SK-MEL-5 (cell line): ENCODE data around the gene TNFAIP3. TPM values are rescaled to one million over a fixed set of nuclear protein-coding genes. Genes with fewer than 3 reads are reported as not detected.

Experiments used
- DNase-seq: peaks from one replicate; pipeline ENCODE4 v3.0.0-alpha.2; 2016; ENCODE audit warnings: low read depth, low spot score
- in situ Hi-C: cut with HindIII; loops from 2 replicates; pipeline ENCODE4 v1.10.0; 2016; ENCODE audit warnings: low sequenced_read_pairs, high pct_unique_total_duplicates, low pct_unique_long_range_greater_than_20kb
- total RNA-seq: library from RNA; depleted of rRNA; stranded (reverse); fragments of >200 nt; shearing (Covaris generic); gene quantifications from 2 replicates; pipeline ENCODE4 v1.2.3, GENCODE V29; 2014

The TNFAIP3 gene
- total RNA-seq, 1 experiment from 2014 or later, result 110 TPM

DNA sequence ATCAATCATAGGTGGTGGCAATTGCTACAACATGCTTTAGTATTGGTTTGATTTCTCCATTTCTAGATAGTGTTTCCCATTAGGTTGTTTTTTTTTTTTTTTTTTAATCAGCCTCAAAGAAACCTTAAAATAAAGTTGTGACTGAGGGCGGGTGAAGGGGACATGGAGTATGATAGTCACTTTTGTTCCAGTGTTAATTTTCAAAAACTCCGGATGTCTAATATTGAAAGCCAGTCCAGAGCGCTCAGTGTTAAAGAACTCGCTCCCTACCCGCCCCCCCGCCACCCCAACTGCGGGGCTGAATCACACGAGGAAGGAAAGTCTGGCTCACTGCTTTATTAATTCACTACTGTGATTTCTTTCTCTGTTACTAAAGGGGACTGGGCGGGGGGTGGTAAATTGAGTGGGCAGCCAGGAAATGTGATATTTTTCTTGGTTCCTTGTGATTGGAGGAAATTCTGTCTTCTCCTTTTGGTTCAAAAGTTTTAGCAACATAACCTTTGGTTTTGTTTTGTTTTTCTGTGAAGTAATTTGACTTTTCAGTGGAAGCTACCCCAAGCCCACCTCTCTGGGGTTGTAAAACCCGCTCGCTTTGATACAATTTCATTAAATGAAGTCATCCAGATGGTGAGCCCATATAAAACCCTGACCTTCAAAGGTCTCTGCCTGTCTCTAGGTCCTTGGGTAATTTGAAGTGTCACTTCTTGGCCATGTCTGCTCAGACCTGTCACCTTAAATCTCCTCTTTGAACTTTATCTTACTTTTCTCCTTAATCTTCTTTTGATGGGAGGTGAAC, 38.0 kb downstream of the TNFAIP3 start:
- DNase-seq, result no peak
- in situ Hi-C loops, result no loop called here

DNA sequence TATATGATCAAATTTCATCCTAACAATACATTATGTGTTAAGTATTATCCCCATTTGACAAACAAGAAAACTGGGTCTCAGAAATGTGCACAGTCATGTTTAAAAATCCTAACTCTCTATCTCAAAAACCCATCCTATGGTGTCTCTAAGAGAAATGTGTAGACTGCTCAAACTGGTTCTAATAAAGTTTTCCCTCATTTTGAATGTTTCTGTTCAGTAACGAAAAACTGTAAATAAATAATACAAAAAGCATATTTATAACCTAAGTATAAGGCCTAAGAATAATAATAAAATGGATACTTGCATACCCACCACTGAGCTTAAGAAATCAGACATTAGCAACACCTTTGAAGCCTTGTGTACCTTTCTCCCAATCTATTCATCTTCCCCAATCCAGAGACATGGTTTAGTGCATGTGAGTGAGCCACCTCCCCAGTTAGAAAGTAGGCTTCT, 39.0 kb downstream of the TNFAIP3 start:
- DNase-seq, result no peak
- in situ Hi-C loops, result no loop called here

DNA sequence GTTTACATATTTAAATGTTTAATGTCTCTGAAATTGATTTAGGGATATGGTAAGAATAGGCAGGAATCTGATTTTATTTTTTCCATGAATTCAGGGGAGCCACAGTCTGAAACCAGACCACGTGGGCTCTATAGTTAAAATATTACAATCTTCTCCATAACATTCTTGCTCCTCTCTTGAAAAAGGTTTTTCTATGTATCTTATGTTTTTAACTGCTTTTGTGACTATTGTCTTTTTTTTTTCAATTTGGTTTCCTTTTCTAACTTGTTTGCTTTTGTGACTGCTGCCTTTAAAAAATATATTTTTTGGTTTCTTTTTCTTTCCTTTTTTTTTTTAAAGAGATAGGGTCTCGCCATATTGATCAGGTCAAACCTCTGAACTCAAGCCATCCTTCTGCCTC, 40.1 kb downstream of the TNFAIP3 start:
- in situ Hi-C loops, result no loop called here
- DNase-seq, result no peak

DNA sequence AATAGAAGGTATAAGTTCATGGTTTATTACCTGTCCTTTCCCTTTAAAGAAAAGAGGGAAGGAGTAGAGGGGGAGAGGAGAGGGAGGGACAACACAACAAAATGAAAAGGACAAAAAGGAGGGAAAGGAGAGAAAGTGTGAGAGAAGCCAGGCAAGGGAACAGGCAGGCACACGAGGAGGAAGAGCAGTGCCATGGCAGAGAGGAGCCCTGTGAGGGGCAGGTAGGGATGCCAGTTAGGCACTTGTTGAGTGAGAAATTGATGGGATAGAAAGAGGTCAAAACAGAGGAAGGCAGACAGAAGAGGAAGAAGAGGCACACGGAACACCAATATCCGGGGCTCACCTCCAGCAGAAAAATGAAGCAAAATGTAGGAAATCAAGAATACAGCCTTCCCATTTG, 42.5 kb downstream of the TNFAIP3 start:
- in situ Hi-C loops, result no loop called here

GRCh38 chr6:137910424-137910834, 43.4 kb downstream of the TNFAIP3 start:
- DNase-seq, result no peak
- in situ Hi-C loops, result no loop called here

More for the DNA sequence above, 42.5 kb downstream of the TNFAIP3 start:
- DNase-seq, result no peak

DNA sequence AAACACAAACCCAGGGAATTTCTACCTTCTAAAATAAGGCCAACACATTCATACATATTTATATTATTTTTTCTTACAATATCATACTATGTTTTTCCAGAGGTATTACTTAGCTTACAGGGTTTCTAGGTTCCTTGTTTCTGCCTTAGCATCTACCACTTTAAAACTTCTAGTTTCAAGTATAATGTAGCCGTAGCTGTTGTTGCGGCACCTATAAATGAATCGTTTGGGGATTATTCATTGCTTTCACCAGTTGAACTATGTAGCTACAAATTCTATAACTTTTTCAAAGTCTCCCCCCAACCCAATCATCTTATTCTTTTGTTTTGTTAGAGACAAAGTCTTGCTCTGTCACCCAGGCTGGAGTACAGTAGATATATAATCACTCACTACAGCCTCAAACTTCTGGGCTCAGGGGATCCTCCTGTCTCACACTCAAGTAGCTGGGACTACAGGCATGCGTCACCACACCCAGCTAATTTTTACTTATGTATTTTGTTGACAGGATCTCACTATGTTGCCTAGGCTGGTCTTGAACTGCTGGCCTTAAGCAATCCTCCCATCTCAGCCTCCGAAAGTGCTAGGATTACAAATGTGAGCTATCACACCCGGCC, 43.9 kb downstream of the TNFAIP3 start:
- DNase-seq, result no peak
- in situ Hi-C loops, result no loop called here

- in situ Hi-C loops, result no loop called here
- no peak for DNase-seq
Measured at GRCh38 chr6:137911675-137912191, 44.7 kb downstream of the TNFAIP3 start.

DNA sequence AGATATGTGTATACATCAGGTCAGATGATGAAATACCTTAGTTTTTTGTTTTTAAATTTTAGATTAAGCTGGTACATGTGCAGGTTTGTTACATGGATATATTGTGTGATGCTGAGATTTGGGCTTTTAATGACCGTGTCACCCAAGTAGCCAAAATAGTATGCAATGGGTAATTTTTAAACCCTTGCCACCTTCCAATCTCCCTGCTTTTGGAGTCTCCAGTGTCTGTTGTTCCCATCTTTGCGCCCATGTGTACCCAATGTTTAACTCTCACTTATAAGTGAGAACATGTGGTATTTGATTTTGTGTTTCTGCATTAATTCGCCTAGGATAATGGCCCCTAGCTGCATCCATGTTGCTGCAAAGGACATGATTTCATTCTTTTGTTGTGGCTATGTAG, 45.8 kb downstream of the TNFAIP3 start:
- in situ Hi-C loops, result no loop called here
- DNase-seq, result no peak

GRCh38 chr6:137913434-137913833, 46.4 kb downstream of the TNFAIP3 start:
- in situ Hi-C loops, result no loop called here
- DNase-seq, result no peak

DNA sequence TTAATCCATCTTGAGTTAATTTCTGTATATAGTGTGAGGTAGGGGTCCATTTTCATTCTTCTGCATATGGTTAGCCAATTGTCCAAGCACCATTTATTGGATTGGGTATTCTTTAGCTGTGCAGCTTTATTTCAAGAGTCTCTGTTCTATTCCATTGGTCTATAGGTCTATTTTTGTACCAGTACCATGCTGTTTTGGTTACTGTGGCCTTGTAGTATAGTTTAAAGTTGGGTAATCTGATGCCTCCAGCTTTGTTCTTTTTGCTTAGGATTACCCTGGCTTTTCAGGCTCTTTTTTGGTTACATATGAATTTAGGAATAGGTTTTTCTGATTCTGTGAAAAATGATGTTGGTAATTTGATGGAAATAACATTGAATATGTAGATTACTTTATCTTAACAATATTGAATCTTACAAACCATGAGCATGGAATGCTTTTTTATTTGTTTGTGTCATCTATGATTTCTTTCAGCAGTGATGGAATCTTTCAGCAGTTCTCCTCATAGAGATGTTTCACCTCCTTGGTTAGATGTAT, 47.0 kb downstream of the TNFAIP3 start:
- no peak for DNase-seq
- in situ Hi-C loops, result no loop called here

DNA sequence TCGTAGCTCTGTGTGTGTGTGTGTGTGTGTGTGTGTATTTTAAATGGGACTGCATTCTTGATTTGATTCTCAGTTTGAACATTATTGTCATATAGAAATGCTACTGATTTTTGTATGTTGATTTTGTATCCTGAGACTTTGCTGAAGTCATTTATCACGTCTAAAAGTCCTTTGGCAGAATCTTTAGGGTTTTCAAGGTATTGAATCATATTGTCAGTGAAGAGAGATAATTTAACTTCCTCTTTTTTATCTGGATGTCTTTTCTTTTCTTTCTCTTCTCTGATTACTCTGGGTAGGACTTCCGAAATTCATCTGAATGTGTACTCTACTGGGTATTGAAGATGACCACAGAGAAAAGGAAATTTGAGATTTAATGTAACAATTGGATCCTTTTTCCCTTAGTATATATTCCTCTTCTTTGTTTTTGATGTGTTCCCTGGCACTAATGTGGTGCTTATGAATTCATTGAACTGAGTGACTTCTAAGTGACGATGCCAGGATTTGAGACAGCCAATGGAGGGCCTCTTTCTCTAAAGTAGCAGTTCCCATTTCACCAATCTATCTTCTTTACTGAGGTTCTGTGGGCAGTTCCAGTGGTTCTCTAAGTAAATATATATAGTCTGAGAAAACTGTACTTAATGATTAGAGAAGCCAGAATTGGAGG, 47.6 kb downstream of the TNFAIP3 start:
- in situ Hi-C loops, result no loop called here
- DNase-seq, result no peak

GRCh38 chr6:137915790-137916189, 48.7 kb downstream of the TNFAIP3 start:
- in situ Hi-C loops, result no loop called here
- no peak for DNase-seq

DNA sequence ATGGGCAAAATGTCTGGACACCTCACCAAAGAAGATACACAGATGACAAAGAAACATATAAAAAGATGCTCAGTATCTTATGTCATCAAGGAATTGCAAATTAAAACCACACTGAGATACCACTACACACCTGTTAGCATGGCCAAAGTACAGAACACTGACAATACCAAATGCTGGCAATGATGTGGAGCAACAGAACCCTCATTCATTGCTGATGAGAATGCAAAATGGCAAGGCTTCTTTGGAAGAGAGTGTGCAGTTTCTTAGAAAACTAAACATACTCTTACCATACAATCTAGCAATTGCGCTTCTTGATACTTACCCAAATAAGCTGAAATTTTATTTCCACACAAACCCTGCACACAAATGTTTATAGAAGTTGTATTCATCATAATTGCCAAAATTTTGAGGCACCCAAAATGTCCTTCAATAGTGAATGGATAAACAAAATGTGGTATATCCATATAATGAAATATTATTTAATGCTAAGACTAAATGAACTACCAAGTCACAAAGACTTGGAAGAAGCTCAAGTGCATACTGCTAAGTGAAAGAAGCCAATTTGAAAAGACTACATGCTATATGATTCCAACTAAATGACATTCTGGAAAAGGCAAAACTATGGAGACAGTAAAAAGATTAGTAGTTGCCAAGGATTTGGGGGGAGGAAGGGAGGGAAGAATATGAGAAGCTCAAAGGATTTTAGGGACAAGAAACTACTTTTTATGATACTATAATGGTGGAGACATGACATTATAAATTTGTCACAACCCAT, 50.7 kb downstream of the TNFAIP3 start:
- DNase-seq, result no peak
- in situ Hi-C loops, result no loop called here

GRCh38 chr6:137919502-137919823, 52.4 kb downstream of the TNFAIP3 start:
- DNase-seq, result no peak
- in situ Hi-C loops, result no loop called here

- DNase-seq, result no peak
- in situ Hi-C loops, result no loop called here
Measured at GRCh38 chr6:137919837-137920730, 53.0 kb downstream of the TNFAIP3 start.

GRCh38 chr6:137921823-137922222, 54.8 kb downstream of the TNFAIP3 start:
- DNase-seq, result no peak
- in situ Hi-C loops, result no loop called here
